Upper lobe of left lung (tissue), 4 donors: ENCODE data around the gene KCTD1.

ENCODE experiments used
- CTCF ChIP-seq, 6 experiments: fragments of 450-650 bp in 4 of 6; fragments of 200-600 bp in 2 of 6; sonication (generic) in 2 of 6; IDR thresholded peaks; one replicate each; pipeline ENCODE4 v1.5.1; 2016 to 2019; ENCODE audit warnings: antibody characterized with exemption in 6 of 6
- EP300 ChIP-seq, 4 donors: sonication (generic); formaldehyde crosslinking; IDR thresholded peaks; one replicate each; pipeline ENCODE4 v1.5.1; 2017; ENCODE audit warnings: antibody characterized with exemption in 4 of 4, control low read depth in 2 of 4

DNA sequence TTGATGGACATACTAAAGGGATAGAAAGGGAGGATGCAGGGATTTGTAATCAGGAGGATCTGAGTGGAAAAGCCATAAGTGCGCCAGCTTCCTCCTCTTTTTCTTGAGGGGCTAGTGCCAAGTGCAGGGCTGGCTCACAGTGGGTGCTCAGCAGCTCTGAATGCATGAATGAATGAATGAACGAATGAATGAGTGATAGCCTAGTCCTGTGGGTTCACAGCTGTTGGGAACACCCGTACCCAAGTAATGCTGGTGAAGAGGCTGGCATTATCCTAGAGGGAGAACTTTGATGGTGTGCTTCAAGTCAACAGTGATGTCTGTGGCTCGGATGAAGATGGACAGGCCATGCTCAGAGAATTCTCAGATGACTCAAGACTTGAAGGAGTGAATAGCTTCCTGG is 108.8 kb downstream of the KCTD1 start:
- TF ChIP-seq CTCF (IDR thresholded peaks at IDR 0.05): no peak
- no peak for TF ChIP-seq EP300 (IDR thresholded peaks at IDR 0.05)
